NCI-H1436 treated with DMSO at 0.1 percent for 48 hours (cell line): ENCODE measurements around the gene TMEM219.
A peak's percentile ranks its signal among the peaks of the same experiment; 100 is the strongest.
"Not testable (repeated sequence)": the region's sequence is repeated elsewhere in the genome, so short reads cannot be mapped to it uniquely, and the experiment has no call there.

Source experiments
- DNase-seq: peaks from one replicate; lab custom pipeline; 2025; lab: John Stamatoyannopoulos, UW

TMEM219 gene

GRCh38 chr16:29951625-29952365, 10.1 kb upstream of the TMEM219 start:
- no peak for DNase-seq

- DNase-seq: no peak
Measured at GRCh38 chr16:29958756-29959155, 3.1 kb upstream of the TMEM219 start.

DNA sequence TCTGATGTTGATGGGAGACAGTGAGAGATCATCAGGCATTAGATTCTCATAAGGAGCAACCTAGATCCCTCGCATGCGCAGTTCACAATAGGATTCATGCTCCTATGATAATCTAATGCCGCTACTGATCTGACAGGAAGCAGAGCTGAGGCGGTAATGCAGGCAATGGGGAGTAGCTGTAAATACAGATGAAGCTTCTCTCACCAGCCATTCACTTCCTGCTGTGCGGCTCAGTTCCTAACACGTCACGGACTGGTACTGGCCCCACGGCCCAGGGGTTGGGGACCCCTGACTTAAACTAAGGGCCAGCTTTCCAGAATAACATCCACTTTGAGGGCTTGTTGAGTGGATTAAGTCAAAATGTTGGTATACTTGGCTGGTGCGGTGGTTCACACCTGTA, 2.6 kb upstream of the TMEM219 start:
- DNase-seq: no peak

- DNase-seq: not testable (repeated sequence)
Measured at GRCh38 chr16:29959821-29960220, 2.1 kb upstream of the TMEM219 start.

GRCh38 chr16:29961127-29961478, 776 bp upstream of the TMEM219 start:
- no peak for DNase-seq

DNA sequence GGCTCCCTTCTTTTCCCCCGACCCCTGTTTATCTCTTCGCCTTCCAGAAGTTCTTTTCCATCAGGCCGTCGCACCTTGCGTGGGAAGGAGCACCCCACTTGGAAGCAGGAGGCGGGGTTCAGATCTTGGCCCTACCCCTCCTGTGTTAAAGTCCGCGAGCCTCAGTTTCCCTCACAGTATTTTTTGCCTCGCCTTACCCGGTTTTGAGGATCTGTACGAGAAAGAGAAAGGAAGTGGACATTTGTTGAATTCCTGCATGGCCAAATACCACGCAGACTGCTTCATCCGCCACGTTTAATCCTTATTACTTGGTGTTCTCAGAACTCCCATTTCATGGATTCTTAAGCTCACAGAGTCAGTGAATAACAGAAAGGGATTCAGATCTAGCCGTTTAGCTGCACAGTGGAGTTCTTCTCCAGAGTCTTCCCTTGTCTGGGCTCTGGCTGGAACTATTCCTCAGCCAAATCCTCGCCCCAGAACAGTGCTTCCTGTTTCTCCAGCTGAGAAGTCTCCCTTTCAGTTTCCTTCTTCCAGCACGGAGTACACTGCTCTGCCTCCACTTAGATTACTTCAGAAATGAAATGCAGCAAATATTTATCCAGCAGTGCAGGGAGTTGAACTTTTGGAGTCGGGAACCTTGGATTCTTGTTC, 590 bp downstream of the TMEM219 start:
- no peak for DNase-seq

DNA sequence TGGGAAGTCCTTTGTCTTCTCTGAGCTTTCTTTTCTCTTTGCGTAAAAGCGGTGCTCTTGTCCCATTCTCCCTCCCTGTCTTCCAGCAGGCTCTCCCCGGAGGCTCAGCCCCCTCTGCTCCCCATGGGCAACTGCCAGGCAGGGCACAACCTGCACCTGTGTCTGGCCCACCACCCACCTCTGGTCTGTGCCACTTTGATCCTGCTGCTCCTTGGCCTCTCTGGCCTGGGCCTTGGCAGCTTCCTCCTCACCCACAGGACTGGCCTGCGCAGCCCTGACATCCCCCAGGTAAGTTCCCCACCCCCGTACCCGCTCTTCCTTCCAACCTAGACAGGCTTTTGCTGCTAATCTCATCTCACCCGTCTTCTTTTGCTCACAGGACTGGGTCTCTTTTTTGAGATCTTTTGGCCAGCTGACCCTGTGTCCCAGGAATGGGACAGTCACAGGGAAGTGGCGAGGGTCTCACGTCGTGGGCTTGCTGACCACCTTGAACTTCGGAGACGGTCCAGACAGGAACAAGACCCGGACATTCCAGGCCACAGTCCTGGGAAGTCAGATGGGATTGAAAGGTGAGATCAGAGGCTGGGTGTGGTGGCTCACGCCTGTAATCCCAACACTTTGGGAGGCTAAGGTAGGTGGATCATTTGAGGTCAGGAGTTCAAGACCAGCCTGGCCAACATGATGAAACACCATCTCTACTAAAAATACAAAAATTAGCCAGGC, 1.3 kb downstream of the TMEM219 start:
- DNase-seq: no peak

- no peak for DNase-seq
Measured at GRCh38 chr16:29968205-29968604, 6.3 kb downstream of the TMEM219 start.

DNA sequence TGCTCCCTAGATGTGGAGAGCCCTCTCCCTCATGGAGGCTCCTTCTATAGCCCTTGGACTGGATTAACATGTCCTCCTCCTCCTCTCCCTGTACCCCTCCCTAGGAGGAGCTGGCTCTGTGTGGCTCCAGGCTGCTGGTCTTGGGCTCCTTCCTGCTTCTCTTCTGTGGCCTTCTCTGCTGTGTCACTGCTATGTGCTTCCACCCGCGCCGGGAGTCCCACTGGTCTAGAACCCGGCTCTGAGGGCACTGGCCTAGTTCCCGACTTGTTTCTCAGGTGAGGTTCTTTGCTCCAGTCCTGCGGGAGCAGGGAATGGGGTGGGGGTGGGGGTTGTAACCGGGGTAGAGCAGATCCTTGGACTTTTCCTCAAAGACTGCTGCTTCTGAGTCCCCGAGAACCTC, 9.4 kb downstream of the TMEM219 start:
- no peak for DNase-seq

GRCh38 chr16:29972500-29972899, 10.6 kb downstream of the TMEM219 start:
- DNase-seq: no peak

DNA sequence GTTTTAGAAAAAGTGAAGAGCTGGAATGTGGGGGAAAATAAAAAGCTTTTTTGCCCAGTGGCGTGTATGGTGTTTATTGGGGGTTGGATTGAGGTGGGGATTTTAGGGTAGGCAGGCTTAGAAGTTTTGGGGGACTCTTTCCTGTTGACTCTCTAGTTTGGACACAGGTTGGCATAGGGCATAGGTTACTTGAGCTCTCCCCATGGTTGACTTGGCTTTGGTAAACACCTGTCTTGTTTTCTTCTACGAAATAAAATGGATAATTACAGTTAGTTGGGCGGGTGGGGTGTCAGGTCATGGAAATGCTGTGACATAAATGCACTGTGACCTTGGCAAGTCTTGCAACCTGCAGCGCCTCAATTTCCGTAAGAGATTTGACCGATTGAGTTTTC, 11.1 kb downstream of the TMEM219 start:
- DNase-seq: no peak

DNA sequence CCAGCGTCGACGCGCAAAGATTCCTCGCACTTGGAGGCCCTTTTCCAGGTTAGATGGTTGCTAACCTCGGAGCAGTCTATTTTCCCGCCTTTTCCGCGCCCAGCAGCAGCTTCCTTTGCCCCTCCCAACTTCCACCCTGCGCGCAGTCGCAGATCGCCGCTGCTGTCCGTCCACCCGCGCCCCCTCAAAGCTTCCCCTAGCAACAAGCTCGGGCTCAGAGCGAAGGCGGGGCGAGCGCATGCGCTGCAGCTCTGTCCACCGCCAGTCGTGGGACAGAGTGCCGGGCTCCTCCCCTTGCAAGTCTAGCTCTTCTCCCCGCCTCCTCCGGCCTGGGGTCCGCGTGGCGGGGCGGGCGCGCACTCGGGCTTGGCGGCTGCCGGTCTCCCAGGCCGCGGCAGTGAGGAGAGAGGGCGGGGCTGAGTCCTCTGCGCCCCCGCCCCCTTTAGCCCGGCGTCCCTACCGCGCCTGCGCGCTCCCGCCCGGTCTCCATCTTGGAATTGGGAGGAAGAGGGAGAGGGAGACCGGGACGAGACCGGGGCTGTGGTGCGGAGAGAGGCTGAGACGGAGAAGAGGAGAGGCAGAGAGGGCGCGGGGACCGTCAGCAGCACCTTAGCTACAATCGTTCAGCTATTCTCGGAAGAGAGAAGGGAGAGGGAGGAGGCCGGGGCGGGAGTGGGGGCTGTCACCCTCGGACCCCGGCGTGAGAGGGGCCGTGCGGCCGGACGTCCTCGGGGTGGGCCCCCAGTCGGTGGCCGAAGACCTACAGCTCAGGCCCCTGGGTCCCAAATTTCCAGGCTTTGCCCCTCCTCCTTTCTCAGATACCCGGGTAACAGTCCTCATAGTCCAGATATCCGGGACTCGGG, 11.7 kb downstream of the TMEM219 start, which contains the start of gene TAOK2:
Gene TAOK2, plus strand, starts transcription at position 485 of the 863 bp plus-strand sequence. CDS start 3,905 bp downstream, outside the sequence.
- peak; percentile 93 for DNase-seq

DNA sequence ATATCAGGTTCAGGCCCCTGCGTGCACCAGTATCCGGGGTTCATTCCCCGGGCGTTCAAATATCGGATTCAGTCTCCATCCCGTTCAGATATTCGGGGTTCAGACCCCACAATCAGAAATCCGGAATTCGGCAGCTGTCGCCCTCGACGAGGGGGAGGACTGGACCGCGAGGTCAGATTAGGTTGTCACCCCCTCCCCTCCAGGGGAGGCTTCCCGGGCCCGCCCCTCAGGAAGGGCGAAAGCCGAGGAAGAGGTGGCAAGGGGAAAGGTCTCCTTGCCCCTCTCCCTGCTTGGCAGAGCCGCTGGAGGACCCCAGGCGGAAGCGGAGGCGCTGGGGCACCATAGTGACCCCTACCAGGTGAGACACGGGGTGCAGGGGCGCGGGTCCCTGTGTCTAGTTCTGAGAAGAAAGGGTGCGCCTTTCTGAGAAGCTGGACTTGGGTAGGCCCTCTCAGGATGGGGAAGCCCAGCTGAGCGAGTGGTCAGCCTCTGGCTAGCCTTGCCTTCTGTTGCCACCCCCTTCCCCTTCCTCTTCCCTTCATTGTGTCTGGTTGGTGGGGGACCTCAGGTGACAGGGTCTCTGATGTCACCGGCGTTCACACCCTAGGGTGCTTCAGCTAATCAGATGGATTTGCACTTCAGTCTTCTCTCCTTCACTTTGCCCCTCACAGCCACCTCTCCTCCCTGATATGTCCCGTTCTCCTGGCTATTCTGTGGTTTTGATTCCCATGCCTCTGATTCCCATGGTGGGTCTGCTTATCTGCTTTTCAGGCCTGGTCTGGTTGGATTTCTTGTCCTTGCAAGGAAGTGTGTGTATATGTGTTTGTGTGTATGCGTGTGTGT, 12.6 kb downstream of the TMEM219 start:
- no peak for DNase-seq

DNA sequence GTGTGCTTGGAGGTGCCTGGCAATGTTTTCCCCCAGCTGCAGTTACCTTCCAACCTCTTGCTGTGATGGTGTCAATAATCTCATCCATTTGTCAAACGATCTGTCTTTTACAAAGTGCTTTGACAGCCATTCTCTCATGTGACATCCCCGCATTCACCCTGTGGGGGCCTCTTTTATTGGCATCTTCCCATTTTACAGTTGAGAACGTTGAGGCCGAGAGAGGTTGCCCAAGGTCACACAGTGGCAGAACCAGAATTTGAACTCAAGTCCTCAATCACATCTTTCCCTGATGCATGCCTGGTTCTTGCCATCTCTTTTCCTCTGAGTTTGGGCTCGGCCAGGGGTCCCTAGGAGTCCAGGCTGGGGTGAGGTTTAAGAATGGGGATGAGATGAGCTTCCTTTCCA, 13.3 kb downstream of the TMEM219 start:
- no peak for DNase-seq

- no peak for DNase-seq
Measured at GRCh38 chr16:29975811-29976511, 14.1 kb downstream of the TMEM219 start.

GRCh38 chr16:29977063-29977825, 15.4 kb downstream of the TMEM219 start:
- DNase-seq: no peak

DNA sequence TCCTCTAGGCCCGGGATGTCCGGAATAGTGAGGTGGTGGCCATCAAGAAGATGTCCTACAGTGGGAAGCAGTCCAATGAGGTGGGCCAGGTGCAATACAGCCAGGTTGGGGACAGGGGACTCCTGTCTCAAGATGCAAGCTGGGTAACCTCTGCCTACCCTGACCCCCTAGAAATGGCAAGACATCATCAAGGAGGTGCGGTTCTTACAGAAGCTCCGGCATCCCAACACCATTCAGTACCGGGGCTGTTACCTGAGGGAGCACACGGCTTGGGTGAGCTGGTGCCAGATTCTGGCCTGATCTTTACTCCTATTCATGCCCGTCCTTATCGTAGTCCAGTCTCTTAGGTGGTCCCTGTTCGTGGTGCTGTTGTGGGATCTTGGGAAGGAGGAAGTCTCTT, 16.2 kb downstream of the TMEM219 start:
- no peak for DNase-seq

GRCh38 chr16:29978564-29979270, 16.8 kb downstream of the TMEM219 start:
- DNase-seq: no peak
